GM19455 (cell line): ENCODE results near the gene ST8SIA5.

Source experiments
- ATAC-seq: cut with Tn5 transposase; IDR thresholded peaks from one replicate; pipeline ENCODE4 v1.9.1; 2021; ENCODE audit not compliant: unreplicated experiment

The ST8SIA5 gene

DNA sequence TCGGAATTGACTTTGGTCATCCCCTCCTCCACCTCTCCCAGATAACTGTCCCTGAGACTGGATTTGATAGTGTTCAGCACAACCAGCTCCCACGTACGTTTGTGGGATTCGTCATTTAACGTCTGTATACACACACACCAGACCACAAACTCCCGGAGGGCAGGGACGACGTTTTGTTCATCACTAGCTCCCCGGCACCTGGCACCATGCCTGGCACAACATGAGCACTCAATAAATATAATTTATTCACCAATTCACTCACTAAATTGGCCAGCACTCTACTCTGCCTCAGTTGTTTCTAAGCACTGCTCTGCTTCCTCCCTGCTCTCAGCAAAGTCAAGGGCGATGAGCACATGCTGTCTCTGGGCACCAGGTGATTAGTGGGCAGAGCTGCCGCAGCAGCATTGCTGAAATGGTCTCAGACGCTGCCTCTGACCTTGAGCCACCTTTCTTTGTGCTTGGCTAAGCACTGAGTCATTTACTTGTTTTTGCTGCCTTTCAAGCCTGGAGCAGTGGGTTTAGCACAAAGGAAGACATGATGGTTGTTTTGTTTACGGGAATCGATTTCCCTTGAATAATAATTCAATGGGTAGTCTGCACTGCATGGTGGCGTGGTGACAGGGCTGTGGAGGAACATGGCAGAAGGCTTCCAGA is 80.5 kb downstream of the ST8SIA5 start:
- ATAC-seq: no peak

DNA sequence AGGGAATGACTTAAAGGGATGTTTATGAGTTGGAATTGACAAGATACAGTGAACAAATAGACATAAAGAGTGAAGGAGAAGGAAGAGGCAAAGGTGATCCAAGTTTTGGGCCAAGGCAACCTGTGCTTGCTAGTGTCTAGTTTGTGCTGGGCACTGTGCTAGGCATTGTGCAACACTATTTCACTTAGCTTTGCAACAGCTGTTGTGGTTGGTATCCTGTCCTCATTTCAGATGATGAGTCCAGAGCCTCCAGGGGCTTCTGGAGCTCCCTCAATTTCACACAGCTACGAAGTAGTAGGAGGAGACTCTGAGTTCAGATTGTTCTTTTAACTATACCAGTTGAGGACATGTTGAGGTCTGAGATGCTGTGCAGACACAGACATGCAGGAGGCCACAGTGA is 81.7 kb downstream of the ST8SIA5 start:
- no peak for ATAC-seq

DNA sequence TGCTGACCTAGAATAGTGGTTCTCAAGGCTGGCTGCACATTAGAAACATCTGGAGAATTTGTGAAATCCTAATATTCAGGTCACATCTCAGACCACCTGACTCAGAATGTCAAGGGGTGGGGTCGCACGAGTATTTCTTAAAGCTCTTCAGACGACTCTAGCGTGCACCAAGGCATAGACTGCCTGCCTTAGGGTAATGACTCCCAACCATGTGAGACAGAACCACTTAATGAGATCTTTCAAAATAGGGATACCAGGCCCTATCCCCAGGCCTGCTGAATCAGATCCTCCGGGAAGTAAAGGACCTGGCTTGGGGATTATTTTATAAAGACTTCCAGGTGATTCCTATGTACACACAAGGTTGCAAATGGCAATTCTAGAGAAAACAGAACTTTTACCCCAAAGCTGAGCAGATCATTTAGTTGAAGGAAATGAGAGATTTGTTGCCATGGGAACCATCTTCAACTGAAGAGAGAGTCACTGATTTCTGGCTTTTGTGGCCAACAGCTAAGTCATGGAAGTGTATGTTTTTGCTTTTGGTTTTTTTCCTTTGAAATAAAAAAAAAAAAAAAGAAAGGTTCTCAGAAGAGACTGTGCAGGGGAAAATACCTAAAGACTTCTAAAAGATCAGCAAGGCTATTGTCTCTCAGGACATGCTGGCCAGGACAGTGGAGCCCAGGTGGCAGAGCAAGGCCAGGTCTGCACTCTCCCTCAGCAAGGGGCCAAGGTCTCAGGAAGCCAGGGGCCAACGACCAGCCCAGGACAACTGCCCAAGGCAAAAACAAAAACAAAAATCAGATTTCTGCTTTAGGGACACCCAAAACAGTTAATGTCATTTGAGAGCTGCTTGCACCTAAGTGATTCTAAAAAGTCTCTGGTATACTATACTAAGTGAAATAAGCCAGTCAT is 84.5 kb downstream of the ST8SIA5 start:
- no peak for ATAC-seq

DNA sequence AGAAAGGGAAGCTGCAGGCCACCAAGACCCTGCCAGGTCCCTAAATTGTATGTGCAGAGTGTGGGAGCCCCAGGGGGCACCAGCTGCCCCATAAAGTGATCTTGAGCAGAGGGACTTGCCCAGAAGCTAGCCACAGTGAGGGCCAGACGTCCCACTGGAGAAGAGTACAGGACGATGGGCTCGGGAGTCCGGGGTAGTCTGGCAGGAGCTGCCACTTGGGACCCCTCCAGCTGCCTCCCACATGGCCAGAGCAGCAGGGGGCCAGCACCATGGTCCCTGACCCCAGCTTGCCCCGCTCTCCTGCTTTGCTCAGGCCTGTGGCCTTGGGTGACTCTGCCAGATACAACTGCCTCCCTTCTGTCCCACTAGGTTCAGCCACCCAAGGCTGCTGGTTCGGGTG is 88.2 kb downstream of the ST8SIA5 start:
- ATAC-seq: no peak

DNA sequence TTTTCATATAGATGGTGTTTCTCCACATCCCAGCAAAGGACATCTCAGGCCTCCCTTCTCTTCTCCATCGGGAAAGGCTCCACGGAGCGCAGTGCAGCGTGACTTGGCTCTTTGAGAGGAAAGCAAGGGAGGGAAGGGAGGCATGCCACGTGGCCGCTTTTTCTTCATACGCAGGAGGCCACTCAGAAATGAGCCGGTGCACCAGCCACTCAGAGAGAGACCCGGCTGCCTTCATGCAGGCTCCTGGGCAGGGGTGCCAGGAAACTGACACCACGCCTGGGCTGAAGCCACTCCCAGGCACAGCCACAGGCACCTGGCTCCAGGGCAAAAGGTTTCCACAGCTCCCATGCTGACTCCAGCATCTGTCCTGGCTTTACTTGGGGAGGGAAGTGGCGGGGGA is 88.7 kb downstream of the ST8SIA5 start:
- ATAC-seq: no peak

DNA sequence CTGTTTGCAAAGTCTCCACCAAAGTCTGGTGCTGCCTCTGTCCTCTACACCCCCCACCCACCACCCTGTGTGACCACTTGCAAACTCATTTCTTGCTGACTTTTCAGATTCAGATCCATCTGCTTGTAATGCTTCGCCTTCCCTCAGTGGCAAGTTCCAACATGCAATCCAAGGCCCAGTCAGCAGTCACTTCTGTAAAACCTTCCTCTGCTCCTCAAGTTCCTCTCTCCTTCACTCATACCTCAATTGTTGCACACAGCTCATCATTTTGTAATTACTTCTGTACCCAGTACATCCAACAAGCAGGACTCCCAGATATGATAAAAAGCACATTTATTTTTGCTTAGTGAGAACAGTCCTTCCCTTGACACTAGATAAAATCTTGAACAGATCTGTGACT is 93.3 kb downstream of the ST8SIA5 start:
- ATAC-seq: no peak

DNA sequence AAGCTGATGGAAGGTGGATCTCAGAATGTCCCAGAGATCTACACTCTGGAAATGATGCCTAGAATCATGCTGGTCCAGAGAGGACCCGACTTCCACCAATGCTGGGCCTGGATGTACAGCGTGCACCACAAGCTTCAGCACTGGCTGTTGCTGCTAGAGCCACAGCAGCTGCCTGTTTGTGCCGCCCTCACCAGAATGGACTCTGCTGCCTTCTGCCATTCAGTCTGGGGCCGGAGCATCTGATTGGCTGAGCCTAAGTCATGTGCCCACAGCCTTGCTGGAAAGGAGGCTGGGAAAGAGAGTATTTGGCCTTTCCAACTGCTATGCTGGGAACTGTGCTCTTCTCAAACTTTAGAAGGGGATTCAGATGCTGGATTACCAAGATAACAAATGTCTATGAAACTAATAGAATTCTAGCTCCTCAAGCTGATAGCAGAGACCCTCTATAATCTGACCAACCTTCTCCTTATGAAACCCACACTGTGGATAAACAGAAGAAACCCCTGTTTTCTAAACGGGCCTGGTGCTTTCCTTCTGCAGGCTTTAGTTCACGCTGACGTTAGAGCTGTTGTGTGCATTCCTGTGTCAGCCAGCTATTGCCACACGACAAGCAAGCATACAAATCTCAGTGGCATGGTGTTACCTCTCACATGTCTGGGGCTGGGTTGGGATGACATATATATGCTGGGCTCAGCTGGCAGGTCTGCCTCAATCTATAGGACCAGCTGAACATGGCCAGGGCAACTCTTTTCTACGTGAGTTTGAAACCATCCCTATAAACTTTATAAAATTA is 95.7 kb downstream of the ST8SIA5 start:
- no peak for ATAC-seq

DNA sequence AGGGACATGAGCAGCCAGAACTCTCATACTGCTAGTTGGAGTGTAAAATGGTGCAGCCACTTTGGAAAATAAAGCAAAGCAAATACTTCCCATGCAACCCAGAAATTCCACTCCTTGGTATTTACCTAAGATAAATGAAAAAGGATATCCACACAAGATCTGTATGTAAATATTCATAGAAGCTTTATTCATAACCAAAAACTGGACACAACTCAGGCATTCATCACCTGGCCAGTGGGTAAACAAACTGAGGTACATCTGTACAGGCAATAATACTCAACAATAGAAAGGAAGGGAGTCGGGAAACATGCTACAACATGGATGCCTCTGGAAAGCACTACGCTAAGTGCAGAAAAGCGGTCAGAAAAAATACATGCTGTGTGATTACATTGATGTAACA is 97.4 kb downstream of the ST8SIA5 start:
- ATAC-seq: no peak

DNA sequence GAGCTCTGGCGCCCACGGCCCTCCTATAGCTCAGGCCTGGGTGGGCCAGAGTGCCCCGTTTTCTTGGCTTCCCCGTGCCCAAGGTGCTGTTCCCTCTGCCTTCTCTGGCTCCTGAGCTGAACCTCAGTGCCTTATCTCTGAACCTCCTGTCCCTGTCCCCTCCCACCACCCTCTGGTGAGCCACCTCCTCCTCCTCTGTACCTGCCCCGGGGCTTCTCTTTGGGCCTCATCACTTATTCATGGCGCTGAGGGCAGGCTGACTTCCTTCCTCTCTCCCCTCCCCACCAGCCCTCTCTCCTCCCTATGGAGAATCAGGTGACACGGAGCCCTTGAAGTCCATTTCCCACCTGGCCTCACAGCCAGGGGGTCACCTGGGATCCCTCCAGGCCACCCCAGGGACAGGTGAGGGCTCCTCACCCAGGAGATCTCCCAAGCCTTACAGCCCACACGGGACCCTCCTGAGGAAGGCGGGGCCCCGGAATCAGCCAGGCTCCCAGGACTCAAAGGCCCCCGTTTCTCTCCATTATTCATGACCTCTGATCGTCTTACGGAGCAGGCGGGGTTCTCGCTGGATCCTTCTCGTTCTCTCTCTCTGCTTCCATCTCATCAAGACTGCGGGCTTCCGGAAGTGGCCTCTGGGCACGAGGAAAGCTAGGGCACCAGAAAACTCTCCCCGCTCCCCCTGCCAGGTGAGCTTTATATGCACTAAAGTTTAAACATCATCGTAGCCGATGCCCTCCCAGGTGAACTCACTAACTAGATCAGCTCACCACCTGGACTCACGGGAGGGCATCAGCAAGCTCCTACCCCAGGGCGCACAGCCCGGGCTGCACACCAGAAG is 99.5 kb downstream of the ST8SIA5 start, which contains the start of gene LOXHD1:
Gene LOXHD1, minus strand, starts transcription at position 106 of the 841 bp plus-strand sequence. CDS start 187 bp downstream, outside the sequence.
- no peak for ATAC-seq

DNA sequence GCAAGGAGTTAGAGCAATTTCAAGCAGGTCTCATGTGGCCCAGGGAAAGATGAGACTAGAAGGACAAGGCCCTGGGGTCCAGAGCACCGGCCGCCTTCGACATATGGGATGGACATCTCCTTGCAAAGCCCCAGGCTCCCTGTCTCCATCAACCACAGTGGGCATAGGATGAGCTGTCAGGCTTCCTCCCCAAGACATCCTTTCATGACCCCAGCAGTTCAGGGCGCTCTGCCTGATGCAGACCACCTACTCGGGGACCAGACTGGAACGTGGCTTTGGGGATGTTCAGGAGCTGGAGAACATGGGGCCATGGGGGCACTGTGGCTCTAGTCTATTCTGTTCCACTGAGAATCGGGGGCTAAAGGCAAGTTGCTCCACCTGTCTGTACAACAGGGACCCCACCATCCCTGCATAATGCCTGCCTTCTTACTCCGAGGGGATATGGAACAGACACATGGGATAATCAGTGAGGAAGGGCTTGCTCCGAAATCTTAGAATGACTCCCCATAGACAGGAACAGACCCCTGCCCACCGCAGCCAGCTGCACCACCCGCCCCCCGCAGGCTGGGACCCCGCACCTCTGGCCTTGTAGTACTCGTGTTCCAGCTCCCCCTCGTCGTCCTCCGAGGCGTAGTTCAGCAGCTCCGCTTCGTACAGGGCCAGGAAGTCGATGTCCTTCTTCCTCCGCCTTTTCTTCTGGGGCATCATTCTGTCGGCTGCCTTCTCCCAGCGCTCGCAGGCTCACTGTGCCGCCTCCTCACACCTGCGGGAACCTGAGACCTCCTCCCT is 100.3 kb downstream of the ST8SIA5 start:
- no peak for ATAC-seq

DNA sequence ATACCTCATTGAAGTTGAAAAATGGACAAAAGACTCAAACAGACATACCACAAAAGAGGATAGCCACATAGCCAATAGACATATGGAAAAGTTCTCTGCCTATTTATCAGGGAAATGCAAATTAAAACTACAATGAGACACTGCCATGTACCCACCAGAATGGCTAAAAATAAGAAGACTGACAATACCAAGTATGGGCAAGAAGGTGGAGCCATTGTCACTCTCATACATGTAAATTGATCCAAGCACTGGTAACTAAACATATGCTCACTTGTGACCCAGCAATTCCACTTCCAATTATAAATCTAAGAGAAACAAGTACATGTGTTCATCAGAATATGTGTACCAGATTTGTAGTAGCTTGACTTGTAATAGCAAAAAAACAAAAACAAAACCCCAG is 104.5 kb downstream of the ST8SIA5 start:
- ATAC-seq: no peak

DNA sequence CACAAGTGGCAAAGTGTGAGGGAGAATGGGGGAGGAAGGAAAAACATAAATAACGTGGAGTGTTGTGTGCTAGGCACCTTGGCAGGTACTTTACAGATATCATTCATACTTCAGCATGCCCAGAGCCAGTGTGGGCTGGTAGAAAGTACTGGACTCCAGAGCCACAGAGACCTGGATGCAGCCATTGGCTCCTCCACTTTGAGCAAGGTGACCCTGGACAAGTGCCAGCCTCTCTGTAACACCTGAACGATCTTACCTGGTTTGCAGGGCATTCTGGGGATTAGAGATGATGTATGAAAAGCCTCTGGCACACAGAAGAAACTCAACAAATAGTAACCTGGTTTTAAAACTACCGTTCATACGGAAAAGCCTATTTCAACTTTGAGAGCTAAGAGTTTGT is 106.2 kb downstream of the ST8SIA5 start:
- no peak for ATAC-seq

DNA sequence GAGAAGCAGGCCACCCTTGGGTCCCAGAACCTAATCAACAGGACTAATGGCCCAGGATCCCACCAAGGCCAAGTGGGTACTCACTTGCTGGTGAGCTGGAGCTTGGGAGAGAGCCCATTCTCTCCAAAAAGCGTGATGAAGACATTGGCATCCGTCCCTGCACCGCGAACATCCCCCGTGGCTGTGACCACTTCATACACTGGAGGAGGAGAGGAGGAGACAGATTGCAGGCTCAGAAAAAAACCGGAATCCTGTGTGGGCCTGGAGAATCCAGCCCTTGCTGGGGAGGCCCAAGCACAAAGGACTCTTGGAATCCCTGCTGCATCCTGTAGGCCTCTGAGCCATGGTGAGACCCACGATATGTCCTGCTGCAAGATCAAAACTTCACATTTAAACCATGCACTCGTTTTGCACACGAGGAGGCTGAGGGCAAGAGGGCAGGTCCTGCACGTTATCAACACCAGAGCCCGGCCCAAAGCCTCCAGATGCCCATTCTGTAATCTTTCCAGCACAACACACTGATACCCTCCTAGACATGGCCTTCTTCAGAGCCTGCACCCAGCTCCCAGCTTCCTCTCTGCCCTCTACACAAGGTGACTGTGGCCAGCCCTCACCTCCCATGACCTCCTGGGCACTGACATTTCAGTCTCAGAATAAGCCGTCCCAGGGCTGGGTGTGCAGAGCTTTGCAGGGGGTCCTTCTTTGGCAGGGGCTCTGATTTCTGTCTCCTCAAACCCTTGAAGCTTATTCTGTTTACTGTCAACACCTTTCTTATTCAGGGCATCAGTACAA is 107.6 kb downstream of the ST8SIA5 start:
- ATAC-seq: no peak

DNA sequence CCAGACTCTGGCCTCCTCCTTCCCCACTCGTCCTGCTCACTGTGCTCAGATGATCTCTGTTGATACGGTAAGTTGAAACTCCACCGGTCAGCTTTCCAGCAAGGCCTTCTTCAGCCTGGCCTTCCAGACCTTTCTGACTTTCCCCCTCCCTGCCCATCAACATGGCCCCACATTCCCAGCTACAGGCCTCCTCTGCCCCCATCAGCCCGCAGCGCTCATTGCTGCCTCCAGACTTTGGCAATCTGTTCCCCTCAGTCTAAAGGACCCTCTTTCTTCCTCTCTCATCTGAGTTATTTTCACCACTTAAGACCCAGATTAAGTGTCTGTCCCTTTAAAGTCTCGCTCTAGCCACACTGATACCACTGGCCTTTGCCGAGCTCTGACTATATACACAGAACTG is 110.4 kb downstream of the ST8SIA5 start:
- ATAC-seq: no peak

DNA sequence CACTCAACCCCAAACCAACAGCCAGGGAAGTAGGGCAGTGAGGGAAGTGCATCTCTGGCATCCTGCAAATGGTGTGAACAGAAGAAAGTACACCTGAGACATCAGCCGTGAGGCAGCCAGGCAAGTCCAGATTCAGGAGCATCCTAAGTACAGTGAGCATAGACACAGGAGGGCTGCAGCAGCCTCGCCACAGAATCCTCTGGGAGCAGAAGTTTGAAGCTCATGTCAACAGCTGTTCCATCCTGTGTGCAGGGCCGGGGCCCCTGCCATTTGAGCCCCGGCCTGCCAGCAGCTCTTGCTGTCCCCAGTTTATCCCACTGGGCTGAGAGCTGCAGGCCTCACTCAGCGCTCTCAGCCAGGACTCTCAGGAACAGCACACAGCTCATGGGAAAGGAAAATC is 114.3 kb downstream of the ST8SIA5 start:
- no peak for ATAC-seq

DNA sequence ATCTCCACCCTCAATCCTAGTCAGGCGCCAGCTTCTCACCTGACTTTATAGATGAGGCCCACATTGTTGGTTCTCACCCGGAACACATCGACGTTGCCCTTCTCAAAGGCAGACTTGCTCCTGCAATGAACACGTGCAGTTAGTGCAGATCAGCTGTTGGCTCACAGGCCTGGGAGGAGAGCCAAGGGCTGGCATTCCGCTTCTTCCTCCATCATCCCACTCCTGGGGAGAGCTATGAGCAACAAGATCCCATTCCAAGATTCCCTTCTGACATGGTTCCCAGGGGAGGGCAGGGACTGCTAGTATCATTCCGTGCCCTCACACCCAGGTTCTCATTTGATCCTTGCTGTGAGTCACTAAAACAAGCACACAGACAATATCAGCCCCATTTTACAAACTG is 114.9 kb downstream of the ST8SIA5 start:
- no peak for ATAC-seq

DNA sequence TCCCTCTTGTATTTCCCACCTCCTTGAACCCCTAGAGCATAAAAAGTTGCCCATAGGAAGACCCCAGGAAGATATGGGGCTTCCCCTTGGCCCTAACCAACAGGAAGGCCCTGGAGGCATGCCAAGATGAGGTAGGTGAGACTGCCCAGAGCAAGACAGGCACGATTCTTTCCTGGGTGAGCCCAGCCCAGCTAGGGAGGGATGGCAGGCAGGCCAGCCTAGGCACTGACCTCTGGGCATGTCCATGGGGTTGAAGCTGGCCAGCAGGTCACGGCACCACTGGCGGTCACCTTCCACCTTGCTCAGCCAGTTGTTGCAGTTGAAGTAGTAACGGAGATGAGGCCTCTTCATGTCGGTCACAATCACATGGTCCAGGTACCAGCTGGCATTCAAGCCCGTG is 117.5 kb downstream of the ST8SIA5 start:
- no peak for ATAC-seq

DNA sequence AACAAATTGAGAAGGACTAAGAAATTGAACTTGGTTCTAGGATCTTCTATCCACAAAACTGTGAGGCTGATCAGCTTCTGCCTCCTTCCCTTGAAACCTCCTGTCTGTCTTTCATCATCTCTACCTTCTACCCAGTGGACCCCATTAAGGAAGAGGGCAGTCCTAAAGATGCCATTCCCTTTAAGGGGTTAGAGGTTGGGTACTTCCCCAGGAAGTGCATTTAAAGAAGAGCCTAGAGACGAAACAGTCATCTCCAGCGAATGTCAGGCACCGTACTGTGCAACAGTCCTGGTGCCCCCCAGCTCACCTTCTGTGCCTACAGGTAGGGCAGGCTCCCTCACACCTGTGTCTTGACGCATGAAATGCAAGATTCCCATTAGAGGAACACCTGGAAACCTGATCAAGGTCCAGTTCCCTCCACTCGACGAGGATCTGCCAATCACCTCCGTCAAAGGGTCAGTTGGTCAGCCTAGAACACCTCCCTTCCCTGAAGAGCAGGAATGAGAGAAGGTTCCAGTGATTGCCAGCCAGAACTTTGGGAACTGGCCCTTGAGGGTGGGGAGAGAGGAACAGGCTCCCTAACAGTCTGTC is 120.7 kb downstream of the ST8SIA5 start:
- no peak for ATAC-seq
